ENCODE measurements around the gene DOCK4.

DOCK4 gene

DNA sequence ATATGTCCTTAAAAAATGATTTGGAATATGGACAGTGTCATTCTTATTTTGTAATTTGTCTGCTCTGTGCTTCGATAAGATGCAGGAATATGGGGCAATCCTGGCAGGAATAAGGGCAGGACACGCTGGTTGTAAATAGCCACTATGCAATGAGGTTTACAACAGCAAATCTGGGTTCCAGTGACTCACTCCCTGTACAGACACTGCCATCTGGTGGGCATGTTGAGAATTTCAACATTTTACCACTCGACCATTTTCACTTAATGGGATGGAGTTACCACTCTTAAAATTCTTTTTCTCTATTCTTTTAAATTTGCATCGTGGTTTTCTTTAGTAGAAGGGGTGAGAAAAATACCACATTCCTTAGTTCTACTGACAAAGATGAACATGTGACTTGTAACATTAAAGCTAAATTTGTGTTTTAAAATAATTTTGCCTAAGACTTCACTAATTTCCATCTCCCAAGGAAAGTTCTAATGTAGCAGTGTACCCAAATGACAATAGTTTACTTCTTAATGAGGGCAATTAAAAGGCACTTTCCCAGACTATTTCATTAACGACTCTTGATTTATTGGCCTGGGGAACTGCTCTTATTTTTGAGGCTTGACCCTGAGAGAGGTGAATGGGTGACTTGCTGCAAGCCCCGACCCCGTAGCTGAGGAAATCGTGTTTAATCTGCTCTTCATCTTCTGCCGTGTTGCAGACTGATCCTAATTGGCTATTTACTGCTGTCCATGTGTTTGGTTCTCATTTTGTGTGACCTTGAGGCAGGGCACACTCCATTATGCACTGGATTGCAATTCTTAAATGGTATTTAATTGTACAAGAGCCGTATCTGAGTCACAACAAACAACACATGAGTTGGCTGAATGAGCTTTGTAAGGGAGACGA lies 470.3 kb downstream of the DOCK4 start:
- DNase-seq (ENCODE audit: low read depth) = peak; percentile 34
- TF ChIP-seq CTCF (IDR thresholded peaks at IDR 0.05; ENCODE audit: low read depth, low read length, missing control alignments) = peak; percentile 78
- H3K4me3 ChIP-seq (ENCODE audit: low read depth, low read length) = no peak overlapping the region

- no peak overlapping the region for H3K4me3 ChIP-seq (ENCODE audit: low read depth, low read length)
- no peak for DNase-seq (ENCODE audit: low read depth)
- no peak for TF ChIP-seq CTCF (IDR thresholded peaks at IDR 0.05; ENCODE audit: low read depth, low read length, missing control alignments)
These were observed 471.1 kb downstream of the DOCK4 start for GRCh38 chr7:111734954-111735660.

GRCh38 chr7:111732923-111733322 lies 473.3 kb downstream of the DOCK4 start:
- no peak for DNase-seq (ENCODE audit: low read depth)
- TF ChIP-seq CTCF (IDR thresholded peaks at IDR 0.05; ENCODE audit: low read depth, low read length, missing control alignments) = no peak
- H3K4me3 ChIP-seq (ENCODE audit: low read depth, low read length) = no peak overlapping the region

DNA sequence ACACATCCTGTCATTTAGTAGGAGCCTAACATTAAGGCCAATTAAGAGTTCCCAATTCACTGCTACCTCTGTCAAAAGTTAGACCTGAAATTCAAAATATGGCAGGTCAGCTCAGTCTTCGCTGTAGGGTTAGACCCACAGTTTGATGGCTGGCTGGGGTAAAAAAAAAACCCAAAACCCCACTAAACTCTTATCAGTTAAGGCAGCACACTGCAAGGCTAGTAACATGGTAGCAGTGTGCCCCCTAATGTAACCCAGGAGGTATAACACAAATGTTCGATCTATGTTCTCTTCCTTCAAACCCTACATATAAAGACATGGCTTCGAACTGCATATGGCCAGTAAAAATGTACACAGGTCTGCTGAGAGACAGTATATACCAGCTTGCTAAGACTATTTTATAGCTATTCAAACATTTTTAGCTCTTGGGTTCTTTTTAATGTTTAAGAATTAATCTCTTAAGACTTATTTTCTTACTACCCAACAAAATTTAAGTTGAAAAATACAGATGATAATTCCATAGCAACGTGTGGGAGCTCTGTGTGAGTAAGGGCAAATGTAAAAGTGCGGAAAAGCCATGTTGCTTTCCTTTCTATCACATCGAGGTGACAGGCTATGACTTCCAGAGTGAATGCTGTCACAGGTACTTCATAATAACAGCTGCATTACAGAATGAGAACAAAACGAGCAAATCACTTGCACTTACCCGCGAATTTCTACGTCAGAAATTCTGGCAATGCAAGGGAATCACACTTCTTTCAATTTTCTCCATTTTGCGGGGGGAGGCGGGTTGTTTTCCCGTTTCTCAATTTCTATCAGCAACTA lies 475.5 kb downstream of the DOCK4 start:
- H3K4me3 ChIP-seq (ENCODE audit: low read depth, low read length) = no peak overlapping the region
- peak; percentile 61 for TF ChIP-seq CTCF (IDR thresholded peaks at IDR 0.05; ENCODE audit: low read depth, low read length, missing control alignments)
- no peak for DNase-seq (ENCODE audit: low read depth)

DNA sequence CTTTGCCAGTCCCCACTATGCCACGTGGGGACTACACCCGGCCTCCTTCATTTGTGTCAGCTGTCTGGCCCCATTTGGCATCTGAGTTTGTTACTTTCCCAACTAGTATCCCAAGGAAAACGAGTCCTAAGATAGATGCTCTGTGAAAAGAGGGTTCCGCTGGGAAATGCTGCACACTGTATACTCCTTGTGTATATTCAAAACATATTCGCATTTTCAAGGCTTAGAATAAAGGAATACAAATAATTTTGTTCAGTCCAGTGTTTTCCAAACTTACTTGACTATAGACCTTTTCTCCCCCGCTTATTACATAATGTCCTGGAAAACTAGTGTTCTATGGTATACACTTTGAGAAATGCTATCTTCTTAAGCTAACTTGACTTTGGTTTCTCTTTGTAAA lies 476.1 kb downstream of the DOCK4 start:
- no peak for DNase-seq (ENCODE audit: low read depth)
- no peak for TF ChIP-seq CTCF (IDR thresholded peaks at IDR 0.05; ENCODE audit: low read depth, low read length, missing control alignments)
- no peak overlapping the region for H3K4me3 ChIP-seq (ENCODE audit: low read depth, low read length)

GRCh38 chr7:111729483-111729882 lies 476.7 kb downstream of the DOCK4 start:
- TF ChIP-seq CTCF (IDR thresholded peaks at IDR 0.05; ENCODE audit: low read depth, low read length, missing control alignments) = no peak
- no peak for DNase-seq (ENCODE audit: low read depth)
- H3K4me3 ChIP-seq (ENCODE audit: low read depth, low read length) = no peak overlapping the region
